GM12873 (cell line): ENCODE data around the gene PRG3.

ENCODE experiments used
- TF ChIP-seq, protein P1 (sequence below): IDR thresholded peaks from 2 replicates; pipeline ENCODE4 v1.5.1; 2012; ENCODE audit warnings: low read depth, mild to moderate bottlenecking, moderate library complexity, low read length, control low read depth; ENCODE audit not compliant: insufficient read depth; ENCODE audit errors: missing control alignments

PRG3 gene

DNA sequence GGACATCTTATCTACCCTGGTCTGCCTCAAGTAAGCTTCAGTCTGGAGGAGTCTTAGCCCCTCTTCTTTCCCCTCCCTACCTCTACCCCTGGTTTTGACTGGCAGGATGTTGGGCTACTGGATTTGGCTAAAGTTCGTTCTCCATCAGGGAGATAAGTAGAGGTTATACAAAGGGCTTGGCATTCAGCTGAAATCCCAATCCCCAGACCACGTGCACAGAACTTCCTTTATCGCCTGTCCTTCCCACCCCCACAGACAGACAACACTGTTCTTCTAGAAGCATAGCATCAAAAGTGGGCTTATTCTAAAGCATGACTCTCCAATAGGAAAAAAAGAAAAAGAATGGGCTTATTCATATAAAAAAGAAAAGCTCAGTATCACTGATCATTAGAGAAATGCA lies 7.8 kb downstream of the PRG3 start:
- TF ChIP-seq, protein P1, sequence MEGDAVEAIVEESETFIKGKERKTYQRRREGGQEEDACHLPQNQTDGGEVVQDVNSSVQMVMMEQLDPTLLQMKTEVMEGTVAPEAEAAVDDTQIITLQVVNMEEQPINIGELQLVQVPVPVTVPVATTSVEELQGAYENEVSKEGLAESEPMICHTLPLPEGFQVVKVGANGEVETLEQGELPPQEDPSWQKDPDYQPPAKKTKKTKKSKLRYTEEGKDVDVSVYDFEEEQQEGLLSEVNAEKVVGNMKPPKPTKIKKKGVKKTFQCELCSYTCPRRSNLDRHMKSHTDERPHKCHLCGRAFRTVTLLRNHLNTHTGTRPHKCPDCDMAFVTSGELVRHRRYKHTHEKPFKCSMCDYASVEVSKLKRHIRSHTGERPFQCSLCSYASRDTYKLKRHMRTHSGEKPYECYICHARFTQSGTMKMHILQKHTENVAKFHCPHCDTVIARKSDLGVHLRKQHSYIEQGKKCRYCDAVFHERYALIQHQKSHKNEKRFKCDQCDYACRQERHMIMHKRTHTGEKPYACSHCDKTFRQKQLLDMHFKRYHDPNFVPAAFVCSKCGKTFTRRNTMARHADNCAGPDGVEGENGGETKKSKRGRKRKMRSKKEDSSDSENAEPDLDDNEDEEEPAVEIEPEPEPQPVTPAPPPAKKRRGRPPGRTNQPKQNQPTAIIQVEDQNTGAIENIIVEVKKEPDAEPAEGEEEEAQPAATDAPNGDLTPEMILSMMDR: no peak

DNA sequence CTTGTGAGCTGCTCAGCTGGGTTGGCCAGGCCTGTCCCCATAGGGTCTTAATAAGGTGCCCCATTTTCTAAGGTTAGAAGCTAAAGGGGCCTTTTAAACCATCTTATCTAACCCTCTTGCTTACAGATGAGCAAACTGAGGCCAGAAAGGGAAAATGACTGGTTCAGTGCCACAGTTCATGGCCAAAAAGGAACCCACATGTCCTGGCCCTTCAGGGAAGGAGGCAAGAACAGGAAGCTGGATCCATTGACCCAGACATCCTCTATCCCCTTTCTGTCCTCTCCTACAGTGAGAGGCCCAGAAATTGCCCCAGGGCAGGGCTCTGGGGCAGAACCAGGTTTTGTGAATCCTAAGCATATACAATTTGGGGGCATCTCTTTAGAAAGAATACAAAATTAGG lies 10.0 kb downstream of the PRG3 start:
- TF ChIP-seq, protein P1: no peak

DNA sequence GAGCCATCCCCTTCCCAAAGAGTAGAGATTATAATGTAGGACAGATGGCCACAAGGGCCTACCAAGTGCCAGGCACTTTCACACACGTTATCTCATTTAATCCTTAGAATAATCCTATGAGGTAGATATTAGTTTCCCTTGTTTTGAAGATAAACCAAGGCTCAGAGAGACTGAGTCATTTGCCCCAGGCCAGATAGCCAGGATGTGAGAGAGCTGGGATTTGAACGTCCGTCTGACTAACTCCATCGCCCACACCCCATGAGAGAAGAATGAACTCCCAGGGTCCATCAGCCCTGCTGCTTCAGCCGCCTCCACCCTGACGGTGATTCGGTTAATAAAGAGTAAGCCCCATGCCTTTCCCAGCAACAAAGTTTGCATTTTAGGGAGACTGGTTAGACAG lies 10.7 kb downstream of the PRG3 start:
- TF ChIP-seq, protein P1: no peak

DNA sequence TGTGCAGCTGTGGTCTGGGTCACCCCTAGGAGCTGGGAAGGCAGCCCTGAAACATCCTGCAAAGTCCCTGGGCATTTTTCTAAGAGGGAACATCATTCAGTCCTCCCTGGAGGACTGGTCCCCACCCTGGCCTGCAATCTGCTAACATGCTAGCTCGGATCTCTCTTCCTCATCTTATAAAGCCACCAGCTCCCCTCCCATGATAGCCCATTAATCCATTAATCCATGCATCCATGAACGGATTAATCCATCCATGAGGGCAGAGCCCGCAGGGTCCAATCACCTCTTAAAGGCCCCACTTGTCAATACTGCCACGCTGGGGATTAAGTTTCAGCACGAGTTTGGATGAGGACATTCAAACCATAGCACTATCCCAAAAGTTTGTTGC lies 12.1 kb downstream of the PRG3 start:
- TF ChIP-seq, protein P1: no peak

DNA sequence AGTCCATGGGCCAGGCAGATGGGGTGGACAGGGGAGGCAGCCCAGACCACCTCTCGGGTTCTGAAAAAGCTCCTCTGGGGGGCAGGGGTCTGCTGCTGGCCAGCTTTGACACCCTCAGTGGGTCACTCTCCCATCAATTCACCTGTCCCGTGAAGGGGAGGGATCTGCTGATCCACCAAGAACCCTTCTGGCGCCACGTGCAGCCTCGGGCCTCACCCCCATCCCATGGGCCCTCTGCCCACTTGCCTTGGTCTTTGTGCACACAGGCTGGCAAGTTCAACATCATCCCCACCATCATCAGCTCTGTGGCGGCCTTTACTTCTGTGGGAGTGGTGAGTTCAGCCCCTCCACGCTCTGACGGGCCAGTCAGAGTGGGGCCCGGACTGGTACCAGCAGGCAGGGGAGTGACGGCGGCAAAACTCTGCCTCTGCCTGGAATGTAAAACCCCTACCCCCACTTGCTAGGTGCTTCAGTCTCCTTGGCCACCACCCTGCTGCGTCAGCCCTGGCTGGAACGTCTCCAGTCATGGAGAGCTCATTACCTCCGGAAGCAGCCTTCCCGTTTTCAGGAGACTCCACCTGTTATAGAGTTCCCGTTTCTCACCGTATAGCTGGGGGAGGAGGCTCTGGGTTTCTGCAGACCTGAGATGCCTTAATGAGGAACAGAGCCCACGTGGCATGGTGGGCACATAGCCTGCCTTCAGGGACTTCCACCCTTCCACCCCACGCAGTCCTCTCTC lies 12.7 kb downstream of the PRG3 start:
- TF ChIP-seq, protein P1: no peak

DNA sequence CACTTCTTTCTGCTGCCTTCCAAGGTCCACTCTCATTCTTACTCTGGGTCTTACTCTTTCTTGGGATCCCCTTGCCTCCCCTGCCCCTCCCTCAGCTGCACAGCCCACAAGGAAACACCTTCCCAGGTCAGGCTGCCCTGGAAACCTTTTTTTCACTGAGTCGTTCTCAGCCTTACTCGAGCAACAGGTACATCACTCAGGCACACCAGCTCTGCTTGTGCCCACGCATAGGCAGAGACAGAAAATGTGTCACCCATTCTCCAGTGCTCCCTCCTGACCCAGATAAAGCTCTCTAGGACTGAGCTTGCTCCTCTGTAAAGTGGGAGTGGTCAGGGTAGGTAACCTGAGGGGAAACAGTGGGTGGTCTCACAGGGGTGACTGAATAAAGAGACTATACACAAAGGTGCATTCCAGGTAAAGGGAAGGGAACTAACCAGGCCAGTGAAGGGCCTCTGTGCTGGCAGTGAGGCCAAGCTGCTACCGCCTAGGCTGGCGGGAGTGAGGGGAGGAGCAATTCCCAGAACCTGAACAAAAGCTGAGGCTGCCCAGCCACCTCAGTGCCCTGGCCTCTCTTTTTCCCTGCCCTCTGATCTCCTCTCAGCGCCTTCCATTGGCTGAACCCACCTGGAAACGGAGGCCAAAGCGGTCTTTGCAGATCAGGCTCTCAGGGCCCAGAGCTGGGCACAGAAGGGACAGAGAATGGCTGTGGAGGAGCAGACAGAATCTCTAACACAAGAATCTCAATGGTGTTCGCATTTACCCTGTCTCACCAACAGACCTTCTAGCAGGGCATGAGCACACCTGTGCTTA lies 15.9 kb downstream of the PRG3 start:
- TF ChIP-seq, protein P1: no peak
